Esophagus squamous epithelium (tissue), 4 donors: ENCODE results near the gene NUDT21.

Experiments
- CTCF ChIP-seq, 6 experiments: fragments of 450-650 bp in 4 of 6; fragments of 200-600 bp in 2 of 6; sonication (generic) in 2 of 6; IDR thresholded peaks; one replicate each; pipeline ENCODE4 v1.5.1; 2016 to 2019; ENCODE audit warnings: antibody characterized with exemption in 6 of 6, mild to moderate bottlenecking in 4 of 6, moderate library complexity in 4 of 6
- POLR2A ChIP-seq, 4 donors: fragments of 450-650 bp; IDR thresholded peaks; one replicate each; pipeline ENCODE4 v1.6.1; 2017; ENCODE audit warnings: antibody characterized with exemption in 4 of 4, mild to moderate bottlenecking in 4 of 4, moderate library complexity in 3 of 4

- TF ChIP-seq CTCF (IDR thresholded peaks at IDR 0.05) (no peak), POLR2A (IDR thresholded peaks at IDR 0.05) (no peak)
Measured at GRCh38 chr16:56483394-56483793, 32.3 kb upstream of the NUDT21 start.
